ENCODE results near the gene NOL8.

NOL8 gene

GRCh38 chr9:92325269-92325990 lies at the start of gene NOL8, which contains the start of gene CENPP:
Gene NOL8, minus strand, starts transcription at chr9:92325350. Its CDS starts 1,189 bp downstream, at chr9:92324161.
Gene CENPP, plus strand, starts transcription at chr9:92325953.
- peak within 1 kb of the TSS; percentile 65 for H3K9ac ChIP-seq (ENCODE audit: low read depth, low read length)
- H3K4me1 ChIP-seq (ENCODE audit: insufficient read depth, low read length) = peaks cover 19% of the 10 kb centered on the region
- peaks cover 6% of the 10 kb centered on the region for H3K36me3 ChIP-seq (ENCODE audit: insufficient read depth, low read length)
- H3K9me3 ChIP-seq (ENCODE audit: control insufficient read depth, insufficient read depth, low read length) = no peaks in the 10 kb centered on the region

DNA sequence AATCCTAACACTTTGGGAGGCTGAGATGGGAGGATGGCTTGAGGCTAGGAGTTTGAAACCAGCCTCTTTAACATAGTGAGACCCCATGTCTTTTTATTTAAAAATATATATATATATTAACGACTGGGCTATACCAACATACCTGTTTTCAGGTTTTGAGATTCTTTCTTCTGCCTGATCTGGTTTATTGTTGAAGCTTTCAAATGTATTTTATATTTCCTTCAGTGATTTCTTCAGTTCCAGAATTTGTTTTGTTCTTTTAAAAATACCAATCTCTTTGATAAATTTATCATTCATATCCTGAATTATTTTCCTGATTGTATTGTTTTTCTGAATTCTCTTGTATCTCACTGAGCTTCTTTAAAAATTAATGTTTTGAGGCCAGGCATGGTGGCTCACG lies 48.0 kb upstream of the NOL8 start:
- H3K36me3 ChIP-seq (ENCODE audit: insufficient read depth, low read length) = no peaks in the 10 kb centered on the region
- no peaks in the 10 kb centered on the region for H3K9me3 ChIP-seq (ENCODE audit: control insufficient read depth, insufficient read depth, low read length)
- no peak overlapping the region for H3K9ac ChIP-seq (ENCODE audit: low read depth, low read length)
- peaks cover 7% of the 10 kb centered on the region; the same call in 1 of the 2 replicates for H3K4me1 ChIP-seq (ENCODE audit: insufficient read depth, low read length)

GRCh38 chr9:92369075-92369474 lies 43.9 kb upstream of the NOL8 start:
- Histone ChIP-seq H3K9me3 (ENCODE audit: control insufficient read depth, insufficient read depth, low read length) (no peaks in the 10 kb centered on the region; the same call in 1 of the 2 replicates), H3K4me1 (ENCODE audit: insufficient read depth, low read length) (0 out of 2 replicates have a peak, but pooled peaks cover 6% of the 10 kb centered on the region), H3K36me3 (ENCODE audit: insufficient read depth, low read length) (no peaks in the 10 kb centered on the region), H3K9ac (ENCODE audit: low read depth, low read length) (no peak overlapping the region)

DNA sequence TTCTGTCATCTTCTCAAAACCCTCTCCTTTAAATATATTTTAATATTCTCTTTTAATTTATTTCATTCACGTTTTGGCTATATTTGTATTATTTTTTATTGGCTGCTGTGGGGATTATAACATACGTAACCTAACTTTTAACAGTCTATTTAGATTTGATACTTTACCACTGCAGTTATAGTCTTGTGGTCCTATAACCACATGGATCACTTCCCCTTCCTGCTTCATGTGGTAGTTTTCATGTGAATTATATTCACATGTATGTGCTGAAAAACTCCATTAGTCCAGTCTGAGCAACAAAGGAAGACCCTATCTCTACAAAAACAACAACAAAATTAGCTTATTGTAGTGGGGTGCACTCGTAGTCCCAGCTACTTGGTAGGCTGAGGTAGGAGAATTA lies 34.9 kb upstream of the NOL8 start:
- Histone ChIP-seq H3K9me3 (ENCODE audit: control insufficient read depth, insufficient read depth, low read length) (no peaks in the 10 kb centered on the region; the same call in 1 of the 2 replicates), H3K4me1 (ENCODE audit: insufficient read depth, low read length) (no peaks in the 10 kb centered on the region), H3K36me3 (ENCODE audit: insufficient read depth, low read length) (no peaks in the 10 kb centered on the region), H3K9ac (ENCODE audit: low read depth, low read length) (no peak overlapping the region)

DNA sequence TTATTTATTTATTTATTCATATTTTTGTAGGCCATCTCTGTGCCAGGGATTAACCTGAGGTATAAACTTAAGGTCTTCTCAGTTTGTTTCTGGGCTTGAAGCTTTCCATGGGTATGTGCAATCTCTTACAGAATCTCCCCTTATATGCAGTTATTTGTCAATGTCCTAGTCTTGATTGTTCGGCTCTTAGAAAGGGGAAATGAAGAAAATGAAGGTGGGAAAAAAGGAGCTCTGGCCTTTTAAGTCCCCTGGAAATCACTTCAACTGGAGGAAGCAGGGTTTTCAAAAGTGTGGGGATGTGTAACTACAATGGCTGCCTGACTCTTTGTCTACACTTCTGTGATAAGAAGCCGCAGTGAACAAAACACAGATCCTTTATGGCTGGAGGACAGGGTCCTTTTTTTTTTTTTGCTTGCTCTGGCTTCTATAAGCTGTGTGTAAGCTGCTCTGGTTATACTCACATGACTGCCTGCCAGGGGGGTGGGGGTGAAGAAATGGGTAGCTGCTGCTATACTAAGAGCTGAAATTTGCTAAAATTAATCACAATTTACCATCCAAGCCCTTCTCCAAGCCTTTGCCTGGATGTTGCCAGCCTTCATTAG lies 34.3 kb upstream of the NOL8 start:
- no peaks in the 10 kb centered on the region for H3K36me3 ChIP-seq (ENCODE audit: insufficient read depth, low read length)
- H3K9ac ChIP-seq (ENCODE audit: low read depth, low read length) = no peak overlapping the region
- H3K9me3 ChIP-seq (ENCODE audit: control insufficient read depth, insufficient read depth, low read length) = no peaks in the 10 kb centered on the region; the same call in 1 of the 2 replicates
- no peaks in the 10 kb centered on the region for H3K4me1 ChIP-seq (ENCODE audit: insufficient read depth, low read length)

GRCh38 chr9:92353051-92353450 lies 27.9 kb upstream of the NOL8 start:
- Histone ChIP-seq H3K9ac (ENCODE audit: low read depth, low read length) (no peak overlapping the region), H3K4me1 (ENCODE audit: insufficient read depth, low read length) (no peaks in the 10 kb centered on the region), H3K9me3 (ENCODE audit: control insufficient read depth, insufficient read depth, low read length) (no peaks in the 10 kb centered on the region), H3K36me3 (ENCODE audit: insufficient read depth, low read length) (no peaks in the 10 kb centered on the region; the same call in 1 of the 2 replicates)

GRCh38 chr9:92350740-92351133 lies 25.6 kb upstream of the NOL8 start:
- Histone ChIP-seq H3K4me1 (ENCODE audit: insufficient read depth, low read length) (no peaks in the 10 kb centered on the region), H3K9me3 (ENCODE audit: control insufficient read depth, insufficient read depth, low read length) (no peaks in the 10 kb centered on the region), H3K9ac (ENCODE audit: low read depth, low read length) (no peak overlapping the region), H3K36me3 (ENCODE audit: insufficient read depth, low read length) (peaks cover 2% of the 10 kb centered on the region; the same call in 1 of the 2 replicates)

- H3K36me3 ChIP-seq (ENCODE audit: insufficient read depth, low read length) = peaks cover 2% of the 10 kb centered on the region; the same call in 1 of the 2 replicates
- H3K9ac ChIP-seq (ENCODE audit: low read depth, low read length) = no peak overlapping the region
- no peaks in the 10 kb centered on the region for H3K4me1 ChIP-seq (ENCODE audit: insufficient read depth, low read length)
These were observed 24.9 kb upstream of the NOL8 start for GRCh38 chr9:92349771-92350739.

GRCh38 chr9:92345582-92345981 lies 20.4 kb upstream of the NOL8 start:
- H3K9me3 ChIP-seq (ENCODE audit: control insufficient read depth, insufficient read depth, low read length) = no peaks in the 10 kb centered on the region
- H3K36me3 ChIP-seq (ENCODE audit: insufficient read depth, low read length) = peaks cover 2% of the 10 kb centered on the region; the same call in 1 of the 2 replicates
- H3K4me1 ChIP-seq (ENCODE audit: insufficient read depth, low read length) = no peaks in the 10 kb centered on the region
- H3K9ac ChIP-seq (ENCODE audit: low read depth, low read length) = no peak overlapping the region

More at GRCh38 chr9:92349771-92350739, 24.9 kb upstream of the NOL8 start:
- no peaks in the 10 kb centered on the region for H3K9me3 ChIP-seq (ENCODE audit: control insufficient read depth, insufficient read depth, low read length)

DNA sequence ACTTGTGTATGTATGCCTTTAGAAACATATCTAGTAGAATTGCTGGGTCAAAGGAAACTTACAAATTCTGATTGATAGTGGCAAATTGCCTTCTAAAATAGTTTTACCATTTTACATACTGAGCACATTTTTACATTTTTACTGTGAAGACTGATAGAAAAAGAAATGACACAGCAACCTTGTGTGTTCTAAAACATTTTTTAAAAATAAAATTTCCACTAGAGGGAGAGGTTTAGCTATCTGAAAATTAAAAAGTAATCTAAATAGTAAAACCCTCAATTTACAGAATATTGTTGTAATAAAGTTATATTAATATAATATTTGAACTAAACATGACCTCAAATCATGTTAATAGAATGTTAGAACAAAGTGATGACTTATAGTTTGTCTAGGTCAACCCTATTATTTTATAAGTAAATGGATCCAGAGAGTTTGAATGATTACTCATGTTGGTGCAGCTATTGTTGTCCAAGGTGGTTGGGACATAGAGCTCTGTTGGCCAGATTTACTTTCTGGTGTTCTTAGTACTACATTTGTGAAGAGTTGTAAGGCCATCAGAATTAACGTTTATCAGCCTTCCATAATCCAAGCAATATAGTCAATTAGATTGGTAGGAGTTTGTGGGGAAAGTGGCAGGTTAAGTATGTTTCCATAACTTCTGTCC lies 17.8 kb upstream of the NOL8 start:
- Histone ChIP-seq H3K9me3 (ENCODE audit: control insufficient read depth, insufficient read depth, low read length) (no peaks in the 10 kb centered on the region), H3K9ac (ENCODE audit: low read depth, low read length) (no peak overlapping the region), H3K36me3 (ENCODE audit: insufficient read depth, low read length) (peaks cover 11% of the 10 kb centered on the region), H3K4me1 (ENCODE audit: insufficient read depth, low read length) (no peaks in the 10 kb centered on the region)

DNA sequence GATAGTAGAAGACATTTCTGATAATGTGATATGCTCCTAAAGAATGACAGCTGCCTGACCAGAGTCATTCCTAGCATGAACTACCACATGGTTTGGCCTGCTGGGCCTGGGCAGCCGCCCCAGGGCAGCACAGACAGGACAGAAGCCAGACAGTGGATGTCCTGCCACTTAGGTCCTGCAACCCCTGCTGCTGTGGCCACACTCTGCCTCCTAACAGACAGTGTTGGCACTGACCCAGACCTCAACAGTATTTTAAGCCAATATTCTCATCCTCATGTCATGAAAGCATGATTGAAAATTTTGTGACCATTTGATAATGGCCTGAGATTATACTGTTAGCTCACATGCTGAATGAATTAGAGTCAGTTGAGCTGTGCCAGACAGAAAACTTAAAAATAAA lies 16.4 kb upstream of the NOL8 start:
- H3K36me3 ChIP-seq (ENCODE audit: insufficient read depth, low read length) = peaks cover 13% of the 10 kb centered on the region
- no peaks in the 10 kb centered on the region for H3K9me3 ChIP-seq (ENCODE audit: control insufficient read depth, insufficient read depth, low read length)
- H3K9ac ChIP-seq (ENCODE audit: low read depth, low read length) = no peak overlapping the region
- no peaks in the 10 kb centered on the region for H3K4me1 ChIP-seq (ENCODE audit: insufficient read depth, low read length)

DNA sequence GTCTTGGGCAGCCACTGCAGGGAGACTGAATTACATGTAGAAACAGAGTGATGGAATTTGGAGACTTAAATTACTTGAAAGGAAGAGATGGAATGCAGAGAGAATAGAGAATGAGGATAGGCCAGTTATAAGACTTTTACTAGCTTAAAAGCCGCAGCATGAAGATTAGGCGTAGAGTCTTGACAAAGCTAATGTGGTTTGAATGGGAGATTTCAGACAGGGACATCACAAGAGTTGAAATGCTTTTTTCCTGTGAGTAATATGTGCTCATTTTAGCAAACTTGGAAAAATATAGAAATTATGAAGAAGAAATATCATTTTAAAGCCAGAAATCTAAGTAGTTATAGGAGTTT lies 8.1 kb upstream of the NOL8 start:
- no peak overlapping the region for H3K9ac ChIP-seq (ENCODE audit: low read depth, low read length)
- H3K36me3 ChIP-seq (ENCODE audit: insufficient read depth, low read length) = peaks cover 5% of the 10 kb centered on the region; the same call in 1 of the 2 replicates
- H3K9me3 ChIP-seq (ENCODE audit: control insufficient read depth, insufficient read depth, low read length) = no peaks in the 10 kb centered on the region
- 0 out of 2 replicates have a peak, but pooled peaks cover 5% of the 10 kb centered on the region for H3K4me1 ChIP-seq (ENCODE audit: insufficient read depth, low read length)

- Histone ChIP-seq H3K9ac (ENCODE audit: low read depth, low read length) (no peak overlapping the region), H3K36me3 (ENCODE audit: insufficient read depth, low read length) (0 out of 2 replicates have a peak, but pooled peaks cover under 1% of the 10 kb centered on the region), H3K4me1 (ENCODE audit: insufficient read depth, low read length) (peaks cover 10% of the 10 kb centered on the region; the same call in 1 of the 2 replicates), H3K9me3 (ENCODE audit: control insufficient read depth, insufficient read depth, low read length) (no peaks in the 10 kb centered on the region)
These were observed 7.6 kb upstream of the NOL8 start for GRCh38 chr9:92332577-92333281.
